Measurements from ENCODE around the gene YWHAB. TPM values are rescaled to one million over a fixed set of nuclear protein-coding genes. Genes with fewer than 3 reads are reported as not detected.
"Not testable (repeated sequence)": the region's sequence is repeated elsewhere in the genome, so short reads cannot be mapped to it uniquely, and the experiment has no call there.

The YWHAB gene
- total RNA-seq, 1 experiment from 2014 or later = 77.9 TPM

GRCh38 chr20:44866703-44867335 is 18.7 kb upstream of the YWHAB start:
- no peak for DNase-seq (ENCODE audit: low spot score)

- no peak for DNase-seq (ENCODE audit: low spot score)
Observed at GRCh38 chr20:44869471-44869870, 16.0 kb upstream of the YWHAB start.

GRCh38 chr20:44882360-44882759 is 3.1 kb upstream of the YWHAB start:
- DNase-seq (ENCODE audit: low spot score) = not testable (repeated sequence)

GRCh38 chr20:44883214-44883902 is 2.1 kb upstream of the YWHAB start:
- DNase-seq (ENCODE audit: low spot score) = no peak

GRCh38 chr20:44884907-44885391 is 556 bp upstream of the YWHAB start:
- no peak for DNase-seq (ENCODE audit: low spot score)

- DNase-seq (ENCODE audit: low spot score) = no peak
Observed at GRCh38 chr20:44886266-44886651, 754 bp downstream of the YWHAB start.

- no peak for DNase-seq (ENCODE audit: low spot score)
Observed at GRCh38 chr20:44886828-44887227, 1.3 kb downstream of the YWHAB start.

GRCh38 chr20:44887466-44887865 is 2.0 kb downstream of the YWHAB start:
- DNase-seq (ENCODE audit: low spot score) = no peak

GRCh38 chr20:44888226-44889103 is 3.0 kb downstream of the YWHAB start:
- peak; percentile 62 for DNase-seq (ENCODE audit: low spot score)

- DNase-seq (ENCODE audit: low spot score) = no peak
Observed at GRCh38 chr20:44891826-44892225, 6.3 kb downstream of the YWHAB start.

GRCh38 chr20:44894959-44895358 is 9.5 kb downstream of the YWHAB start:
- no peak for DNase-seq (ENCODE audit: low spot score)

GRCh38 chr20:44896583-44896982 is 11.1 kb downstream of the YWHAB start:
- no peak for DNase-seq (ENCODE audit: low spot score)

- no peak for DNase-seq (ENCODE audit: low spot score)
Observed at GRCh38 chr20:44897133-44897532, 11.6 kb downstream of the YWHAB start.

- no peak for DNase-seq (ENCODE audit: low spot score)
Observed at GRCh38 chr20:44900231-44900854, 14.8 kb downstream of the YWHAB start.

GRCh38 chr20:44901974-44902373 is 16.5 kb downstream of the YWHAB start:
- no peak for DNase-seq (ENCODE audit: low spot score)

- no peak for DNase-seq (ENCODE audit: low spot score)
Observed at GRCh38 chr20:44904377-44904776, 18.9 kb downstream of the YWHAB start.

- DNase-seq (ENCODE audit: low spot score) = no peak
Observed at GRCh38 chr20:44908987-44909871, 23.7 kb downstream of the YWHAB start.

- peak; percentile 91 for DNase-seq (ENCODE audit: low spot score)
Observed at GRCh38 chr20:44909872-44910689, 24.6 kb downstream of the YWHAB start, which contains the start of gene PABPC1L. Gene PABPC1L, plus strand, starts transcription at chr20:44910060. Its CDS starts 84 bp downstream, at chr20:44910144.

- peak; percentile 65 for DNase-seq (ENCODE audit: low spot score)
Observed at GRCh38 chr20:44910690-44911262, 25.3 kb downstream of the YWHAB start.

Measured in HT-29 (cell line).